ENCODE results near the gene TIMM10B.

DNA sequence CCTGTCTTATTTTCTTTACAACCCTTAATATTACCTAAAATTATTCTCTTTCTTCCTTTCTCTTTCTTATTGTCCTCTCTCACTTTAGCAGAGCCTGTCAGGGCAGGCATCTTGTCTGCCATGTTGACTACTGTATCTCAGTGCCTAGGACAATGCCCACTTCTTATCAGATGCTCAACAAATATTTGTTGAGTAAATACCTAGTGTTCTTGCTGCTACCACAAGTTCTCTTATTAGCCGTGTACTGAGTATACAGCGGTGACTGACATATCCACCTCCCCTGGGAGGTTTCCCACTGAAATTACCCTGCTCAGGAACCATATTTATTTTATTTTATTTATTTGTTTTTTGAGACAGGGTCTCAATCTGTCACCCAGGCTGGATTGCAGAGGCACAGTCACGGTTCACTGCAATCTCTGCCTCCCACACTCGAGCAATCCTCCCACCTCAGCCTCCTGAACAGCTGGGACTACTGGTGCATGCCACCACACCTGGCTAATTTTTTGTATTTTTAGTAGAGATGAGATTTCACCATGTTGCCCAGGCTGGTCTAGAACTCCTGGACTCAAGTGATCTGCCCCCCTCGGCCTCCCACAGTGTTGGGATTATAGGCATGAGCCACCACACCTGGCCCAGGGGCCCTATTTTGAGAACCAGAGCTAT, 47.2 kb upstream of the TIMM10B start:
- no peak for TF ChIP-seq RBFOX2 (IDR thresholded peaks at IDR 0.05; ENCODE audit: low read depth, low read length)
- no peak for TF ChIP-seq ASH2L (IDR thresholded peaks at IDR 0.05; ENCODE audit: insufficient read length, low read depth, low read length)
- TF ChIP-seq EZH2 (conservative IDR thresholded peaks at IDR 0.05; ENCODE audit: low read depth, low read length) = no peak
- TF ChIP-seq ZNF747 (CRISPR knock-in tag; IDR thresholded peaks at IDR 0.05; ENCODE audit: borderline replicate concordance) = no peak
- no peak for TF ChIP-seq ELF1 (CRISPR knock-in tag; IDR thresholded peaks at IDR 0.05)
- no peak for TF ChIP-seq HNRNPL (IDR thresholded peaks at IDR 0.05; ENCODE audit: low read depth, low read length)
- TF ChIP-seq TBL1XR1 (IDR thresholded peaks at IDR 0.05; ENCODE audit: borderline replicate concordance, low read length, partially characterized antibody) = no peak
- TF ChIP-seq ZNF282 (IDR thresholded peaks at IDR 0.05; ENCODE audit: partially characterized antibody) = no peak
- no peak for TF ChIP-seq BRD4 (CRISPR knock-in tag; IDR thresholded peaks at IDR 0.05)
